Thyroid gland (tissue), 4 donors: ENCODE data around the gene SLX9.

Experiments used
- POLR2A ChIP-seq, 2 donors: fragments of 450-650 bp; IDR thresholded peaks; one replicate each; pipeline ENCODE4 v1.6.1; 2017; ENCODE audit warnings: antibody characterized with exemption in 2 of 2, mild to moderate bottlenecking in 2 of 2, moderate library complexity in 1 of 2
- TF ChIP-seq, protein P1 (sequence below), 6 experiments: fragments of 200-600 bp in 3 of 6; fragments of 450-650 bp in 3 of 6; sonication (generic) in 3 of 6; IDR thresholded peaks; one replicate each; pipeline ENCODE4 v1.5.1; 2016 to 2019; ENCODE audit warnings: antibody characterized with exemption in 6 of 6, mild to moderate bottlenecking in 2 of 6, inconsistent platforms in 1 of 6, moderate library complexity in 1 of 6

DNA sequence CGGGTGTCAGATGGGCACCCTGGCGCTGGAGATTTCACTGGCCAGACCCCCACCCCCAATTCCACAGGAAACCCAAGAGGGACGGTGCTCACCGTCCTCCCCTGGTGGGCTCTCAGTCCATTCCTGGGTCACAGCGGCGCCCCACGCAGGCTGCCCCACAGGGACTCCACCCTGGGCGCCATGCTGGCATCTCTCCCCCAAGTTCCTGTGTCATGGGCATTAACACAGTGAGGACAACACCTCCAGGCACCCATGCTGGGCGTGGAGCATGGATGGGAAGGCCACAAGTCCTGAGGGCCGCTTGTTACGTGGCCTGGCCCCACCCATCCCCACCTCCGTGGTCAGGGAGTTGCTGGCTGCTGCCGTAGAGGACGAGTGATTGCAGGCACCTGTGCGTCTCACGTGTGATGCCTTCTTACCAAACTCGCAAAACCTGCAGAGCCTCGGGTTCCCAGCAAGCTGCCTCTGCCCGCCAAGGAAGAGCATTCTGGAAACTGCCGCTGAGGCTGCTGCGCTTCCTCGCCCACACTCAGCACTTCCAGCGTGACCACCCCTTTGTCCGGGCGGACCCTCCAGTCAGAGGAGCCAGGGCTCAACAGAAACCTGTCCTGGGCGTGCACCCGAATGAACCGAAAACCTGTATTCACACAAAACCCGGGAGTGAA is 60.3 kb downstream of the SLX9 start:
- TF ChIP-seq POLR2A (IDR thresholded peaks at IDR 0.05) = no peak
- TF ChIP-seq, protein P1, sequence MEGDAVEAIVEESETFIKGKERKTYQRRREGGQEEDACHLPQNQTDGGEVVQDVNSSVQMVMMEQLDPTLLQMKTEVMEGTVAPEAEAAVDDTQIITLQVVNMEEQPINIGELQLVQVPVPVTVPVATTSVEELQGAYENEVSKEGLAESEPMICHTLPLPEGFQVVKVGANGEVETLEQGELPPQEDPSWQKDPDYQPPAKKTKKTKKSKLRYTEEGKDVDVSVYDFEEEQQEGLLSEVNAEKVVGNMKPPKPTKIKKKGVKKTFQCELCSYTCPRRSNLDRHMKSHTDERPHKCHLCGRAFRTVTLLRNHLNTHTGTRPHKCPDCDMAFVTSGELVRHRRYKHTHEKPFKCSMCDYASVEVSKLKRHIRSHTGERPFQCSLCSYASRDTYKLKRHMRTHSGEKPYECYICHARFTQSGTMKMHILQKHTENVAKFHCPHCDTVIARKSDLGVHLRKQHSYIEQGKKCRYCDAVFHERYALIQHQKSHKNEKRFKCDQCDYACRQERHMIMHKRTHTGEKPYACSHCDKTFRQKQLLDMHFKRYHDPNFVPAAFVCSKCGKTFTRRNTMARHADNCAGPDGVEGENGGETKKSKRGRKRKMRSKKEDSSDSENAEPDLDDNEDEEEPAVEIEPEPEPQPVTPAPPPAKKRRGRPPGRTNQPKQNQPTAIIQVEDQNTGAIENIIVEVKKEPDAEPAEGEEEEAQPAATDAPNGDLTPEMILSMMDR (IDR thresholded peaks at IDR 0.05) = no peak
